HL-60/S4 (cell line): Measurements from ENCODE around the gene EPS8L1.

Experiments
- in situ Hi-C: fragments of 300-500 bp; cut with MboI; formaldehyde crosslinking; loops from 2 replicates; pipeline ENCODE4 v1.14.3; 2022; ENCODE audit warnings: low sequenced_read_pairs

The EPS8L1 gene

DNA sequence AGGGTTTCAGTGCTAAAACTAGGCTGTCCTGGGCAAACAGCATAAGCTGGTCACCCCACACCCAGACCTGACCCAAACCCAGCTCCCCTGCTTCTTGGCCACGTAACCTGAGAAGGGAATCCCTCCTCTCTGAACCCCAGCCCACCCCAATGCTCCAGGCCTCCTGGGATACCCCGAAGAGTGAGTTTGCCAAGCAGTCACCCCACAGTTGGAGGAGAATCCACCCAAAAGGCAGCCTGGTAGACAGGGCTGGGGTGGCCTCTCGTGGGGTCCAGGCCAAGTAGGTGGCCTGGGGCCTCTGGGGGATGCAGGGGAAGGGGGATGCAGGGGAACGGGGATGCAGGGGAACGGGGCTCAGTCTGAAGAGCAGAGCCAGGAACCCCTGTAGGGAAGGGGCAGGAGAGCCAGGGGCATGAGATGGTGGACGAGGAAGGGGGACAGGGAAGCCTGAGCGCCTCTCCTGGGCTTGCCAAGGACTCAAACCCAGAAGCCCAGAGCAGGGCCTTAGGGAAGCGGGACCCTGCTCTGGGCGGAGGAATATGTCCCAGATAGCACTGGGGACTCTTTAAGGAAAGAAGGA lies 39.0 kb downstream of the EPS8L1 start:
- in situ Hi-C loops: no loop called here

DNA sequence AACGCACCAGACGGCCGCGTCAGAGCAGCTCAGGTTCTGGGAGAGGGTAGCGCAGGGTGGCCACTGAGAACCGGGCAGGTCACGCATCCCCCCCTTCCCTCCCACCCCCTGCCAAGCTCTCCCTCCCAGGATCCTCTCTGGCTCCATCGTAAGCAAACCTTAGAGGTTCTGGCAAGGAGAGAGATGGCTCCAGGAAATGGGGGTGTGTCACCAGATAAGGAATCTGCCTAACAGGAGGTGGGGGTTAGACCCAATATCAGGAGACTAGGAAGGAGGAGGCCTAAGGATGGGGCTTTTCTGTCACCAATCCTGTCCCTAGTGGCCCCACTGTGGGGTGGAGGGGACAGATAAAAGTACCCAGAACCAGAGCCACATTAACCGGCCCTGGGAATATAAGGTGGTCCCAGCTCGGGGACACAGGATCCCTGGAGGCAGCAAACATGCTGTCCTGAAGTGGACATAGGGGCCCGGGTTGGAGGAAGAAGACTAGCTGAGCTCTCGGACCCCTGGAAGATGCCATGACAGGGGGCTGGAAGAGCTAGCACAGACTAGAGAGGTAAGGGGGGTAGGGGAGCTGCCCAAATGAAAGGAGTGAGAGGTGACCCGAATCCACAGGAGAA lies 39.9 kb downstream of the EPS8L1 start:
- in situ Hi-C loops: no loop called here

DNA sequence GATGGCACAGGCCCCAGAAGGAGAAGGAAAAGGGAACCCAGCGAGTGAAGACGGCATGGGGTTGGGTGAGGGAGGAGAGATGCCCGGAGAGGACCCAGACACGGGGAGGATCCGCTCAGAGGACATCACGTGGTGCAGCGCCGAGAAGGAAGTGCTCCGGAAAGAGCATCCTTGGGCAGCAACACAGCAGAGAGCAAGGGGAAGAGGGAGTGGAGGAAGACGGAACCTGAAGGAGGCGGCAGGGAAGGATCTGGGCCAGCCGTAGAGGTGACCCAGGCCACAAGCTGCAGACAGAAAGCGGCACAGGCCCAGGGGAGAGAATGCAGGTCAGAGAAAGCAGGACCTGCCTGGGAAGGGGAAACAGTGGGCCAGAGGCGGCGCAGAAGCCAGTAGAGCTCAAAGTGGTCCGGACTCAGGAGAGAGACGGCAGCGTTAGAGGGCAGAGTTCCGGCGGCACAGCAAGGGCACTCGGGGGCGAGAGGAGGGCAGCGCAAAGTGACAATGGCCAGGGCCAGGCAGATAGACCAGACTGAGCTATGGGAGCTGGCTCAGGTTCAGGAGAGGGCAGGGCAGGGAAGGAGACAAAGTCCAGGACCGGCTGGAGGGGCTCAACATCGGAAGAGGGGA lies 40.7 kb downstream of the EPS8L1 start:
- in situ Hi-C loops: no loop called here

DNA sequence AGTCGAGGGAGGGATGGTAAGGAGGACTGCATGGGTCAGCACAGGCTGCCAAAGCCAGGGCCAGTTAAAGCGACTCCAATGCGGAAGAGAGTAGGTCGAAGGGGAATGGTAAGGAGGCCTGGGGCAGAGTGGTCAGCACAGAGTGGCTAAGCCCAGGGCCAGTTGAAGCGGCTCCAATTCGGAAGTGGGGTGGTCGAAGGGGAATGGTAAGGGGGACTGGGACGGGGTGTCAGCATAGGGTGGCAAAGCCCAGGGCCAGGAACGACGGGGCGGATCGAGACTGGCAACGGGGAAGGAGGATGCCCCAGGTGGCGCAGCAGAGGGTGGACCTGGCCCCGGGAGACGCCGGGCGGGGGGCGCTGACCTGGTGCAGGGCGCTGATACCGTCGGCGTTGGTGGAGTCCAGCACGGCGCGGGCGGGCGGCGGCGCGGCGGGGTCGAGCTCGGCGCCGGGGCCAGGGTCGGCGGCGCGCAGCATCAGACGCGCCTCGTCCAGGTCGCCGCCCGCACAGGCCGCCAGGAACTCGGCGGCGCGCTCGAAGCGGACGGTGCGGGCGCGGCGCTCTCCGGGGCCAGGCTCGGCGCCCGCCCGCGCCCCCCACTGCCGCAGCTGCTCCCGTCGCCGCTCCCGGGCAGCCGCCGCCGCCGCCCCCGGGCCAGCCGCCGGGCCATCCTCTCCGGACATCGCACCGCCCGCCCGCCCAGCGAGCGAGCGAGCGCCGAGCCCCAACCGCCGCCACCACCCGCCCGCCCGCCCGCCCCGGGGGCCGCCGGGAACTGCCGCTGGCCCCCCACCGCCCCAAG lies 41.4 kb downstream of the EPS8L1 start, which contains the start of gene PPP1R12C:
Gene PPP1R12C, minus strand, starts transcription at position 779 of the 804 bp plus-strand sequence. Its CDS starts 94 bp downstream, at position 685.
- in situ Hi-C loops: no loop called here

DNA sequence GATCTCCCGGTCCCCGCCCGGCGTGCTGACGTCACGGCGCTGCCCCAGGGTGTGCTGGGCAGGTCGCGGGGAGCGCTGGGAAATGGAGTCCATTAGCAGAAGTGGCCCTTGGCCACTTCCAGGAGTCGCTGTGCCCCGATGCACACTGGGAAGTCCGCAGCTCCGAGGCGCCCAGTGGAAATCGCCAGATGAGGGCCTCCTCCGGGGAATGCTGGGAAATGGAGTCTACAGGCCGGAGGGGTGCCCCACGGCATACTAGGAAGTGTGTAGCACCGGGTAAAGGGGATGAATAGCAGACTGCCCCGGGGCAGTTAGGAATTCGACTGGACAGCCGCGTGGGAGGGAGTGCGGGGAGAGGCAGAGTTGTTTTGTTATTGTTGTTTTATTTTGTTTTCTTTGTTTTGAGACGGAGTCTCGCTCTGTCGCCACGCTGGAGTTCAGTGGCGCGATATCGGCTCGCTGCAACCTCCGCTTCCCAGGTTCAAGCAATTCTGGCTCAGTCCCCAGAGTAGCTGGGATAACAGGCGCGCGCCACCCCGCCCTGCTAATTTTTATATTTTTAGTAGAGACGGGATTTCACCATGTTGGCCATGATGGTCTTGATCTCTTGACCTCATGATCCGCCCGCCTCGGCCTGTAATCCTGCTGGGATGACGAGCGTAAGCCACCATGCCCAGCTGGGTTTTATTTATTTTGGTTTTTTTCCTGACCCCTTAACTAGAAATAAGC lies 42.2 kb downstream of the EPS8L1 start:
- in situ Hi-C loops: no loop called here

DNA sequence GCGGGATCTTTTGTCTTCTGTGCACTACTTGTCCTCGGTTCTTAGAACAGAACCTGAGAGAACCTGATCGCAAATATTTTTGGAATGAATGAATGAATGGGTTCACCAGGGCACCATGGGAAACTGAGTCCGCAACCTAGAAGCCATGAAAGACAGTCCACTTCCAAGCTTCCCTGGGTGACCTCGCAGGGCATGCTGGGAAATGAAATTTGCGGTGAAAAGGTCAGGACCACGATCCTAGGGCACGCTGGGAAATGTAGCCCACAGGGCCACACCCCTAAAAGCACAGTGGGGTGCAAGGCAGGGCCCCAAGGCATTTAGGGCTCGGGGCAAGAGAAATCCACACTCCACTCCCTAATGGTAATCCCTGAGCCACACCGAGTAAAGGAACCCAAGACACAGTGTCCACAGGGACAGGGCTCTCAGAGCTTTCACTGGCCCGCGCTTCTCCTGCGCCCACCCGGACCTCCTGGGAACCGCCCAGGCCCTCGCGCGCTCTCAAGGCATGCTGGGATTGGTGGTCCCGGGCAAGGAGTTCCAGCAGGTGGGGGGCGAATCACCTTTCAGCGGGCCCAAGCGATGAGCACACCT lies 42.8 kb downstream of the EPS8L1 start:
- in situ Hi-C loops: no loop called here

DNA sequence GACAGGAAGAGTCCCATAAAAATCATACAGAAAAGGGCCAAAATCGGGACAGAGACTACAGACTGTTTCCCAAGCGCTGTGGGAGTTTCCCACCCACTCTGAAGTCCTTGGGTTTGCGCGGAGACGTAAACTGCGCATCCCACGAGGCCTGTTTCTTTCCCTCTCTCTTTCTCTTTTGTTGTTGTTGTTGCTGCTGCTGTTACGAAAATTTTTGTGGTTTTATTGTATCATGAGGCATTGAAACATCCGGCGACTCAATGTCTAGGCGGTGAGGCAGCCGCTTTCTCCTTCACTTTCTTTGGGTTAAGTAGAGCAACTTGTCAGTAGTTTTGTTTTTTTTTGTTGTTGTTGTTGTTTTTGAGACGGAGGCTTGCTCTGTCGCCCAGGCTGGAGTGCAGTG lies 43.4 kb downstream of the EPS8L1 start:
- in situ Hi-C loops: no loop called here

DNA sequence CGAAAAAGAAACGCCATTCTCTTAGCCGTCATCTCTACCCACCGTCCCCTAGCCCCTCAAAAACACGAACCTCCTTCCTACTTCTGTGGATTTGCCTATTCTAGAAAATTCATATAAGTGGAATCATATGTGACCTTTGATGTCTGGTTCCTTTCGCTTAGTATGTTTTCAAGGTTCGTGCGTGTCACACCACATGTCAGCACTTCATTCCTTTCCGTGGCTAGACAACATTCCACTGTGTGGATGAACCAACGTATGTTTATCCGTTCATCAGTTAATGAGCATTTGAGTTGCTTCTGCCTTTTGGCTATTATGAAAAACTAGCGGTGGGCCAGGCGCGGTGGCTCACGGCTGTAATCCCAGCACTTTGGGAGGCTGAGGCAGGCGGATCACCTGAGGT lies 55.8 kb downstream of the EPS8L1 start:
- in situ Hi-C loops: loop anchor here (10.0 kb wide), 1 partner anchor 373 kb away; no protein-coding TSS in a partner anchor

DNA sequence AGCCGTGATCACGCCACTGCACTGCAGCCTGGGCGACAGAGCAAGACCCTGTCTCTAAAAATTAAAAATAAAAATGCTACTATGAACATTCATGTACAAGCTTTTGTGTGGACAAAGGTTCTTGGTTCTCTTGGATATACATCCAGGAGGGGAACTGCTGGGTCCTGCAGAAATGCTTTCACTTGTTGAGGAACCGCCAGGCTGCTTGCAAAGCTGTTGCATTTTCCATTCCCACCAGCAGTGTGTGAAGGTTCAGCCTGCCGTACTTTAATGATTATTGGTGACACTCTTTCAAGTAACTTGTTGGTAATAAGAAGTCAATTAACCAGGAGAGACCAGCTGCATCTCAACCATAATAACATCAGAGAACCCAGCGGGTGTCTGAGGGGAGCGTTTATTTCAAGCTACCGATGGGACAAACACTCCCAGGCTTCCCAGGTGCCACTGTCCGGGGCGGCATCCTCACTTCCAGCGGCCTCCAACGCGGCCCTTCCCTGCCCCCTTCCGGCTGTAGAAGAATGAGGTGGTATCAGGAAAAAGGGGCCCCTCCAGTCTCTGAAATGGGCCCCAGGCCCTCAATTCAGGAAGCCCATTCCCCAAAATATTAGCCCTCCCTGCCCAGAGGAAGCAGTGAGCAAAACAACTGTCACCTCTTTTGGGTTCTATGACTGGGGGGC lies 56.9 kb downstream of the EPS8L1 start:
- in situ Hi-C loops: loop anchor here (10.0 kb wide), 1 partner anchor 372 kb away; no protein-coding TSS in a partner anchor

DNA sequence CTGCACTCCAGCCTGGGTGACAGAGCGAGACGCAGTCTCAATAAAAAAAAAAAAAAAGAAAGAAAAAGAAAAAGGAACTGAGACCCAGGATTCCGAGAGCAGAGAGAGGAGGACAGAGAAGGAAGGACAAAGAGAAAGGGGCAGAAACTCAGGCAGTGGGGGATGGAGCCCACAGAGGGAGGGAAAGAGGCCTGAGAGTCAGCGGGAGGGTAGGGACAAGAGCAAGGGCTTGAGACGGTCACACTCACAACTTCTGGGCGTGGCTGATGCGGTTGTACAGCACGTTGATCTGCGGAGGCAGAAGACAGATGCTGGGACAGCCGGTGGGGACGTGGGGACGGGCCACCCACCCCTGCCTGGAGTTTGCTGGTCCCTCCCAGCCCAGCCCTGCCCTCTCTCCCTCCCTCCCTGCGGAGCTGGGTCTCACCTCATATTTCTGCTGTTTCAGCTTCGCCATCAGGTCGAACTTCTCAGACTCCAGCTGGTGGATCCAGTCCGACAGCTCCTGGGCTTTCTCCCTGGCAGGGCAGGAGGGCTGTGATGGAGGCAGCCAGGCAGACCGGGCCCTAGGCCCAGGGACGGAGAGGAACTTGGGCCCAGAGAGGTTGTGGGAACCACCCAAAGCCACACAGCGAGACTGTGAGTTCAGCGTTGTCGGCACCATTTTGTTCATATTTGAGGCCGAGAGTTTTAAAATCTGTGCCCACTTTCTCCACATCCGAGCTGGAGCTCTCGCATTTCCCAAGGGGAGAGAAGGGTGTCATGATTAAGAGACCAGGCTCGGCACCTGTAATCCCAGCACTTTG lies 58.2 kb downstream of the EPS8L1 start:
- in situ Hi-C loops: loop anchor here (10.0 kb wide), 1 partner anchor 371 kb away; no protein-coding TSS in a partner anchor

DNA sequence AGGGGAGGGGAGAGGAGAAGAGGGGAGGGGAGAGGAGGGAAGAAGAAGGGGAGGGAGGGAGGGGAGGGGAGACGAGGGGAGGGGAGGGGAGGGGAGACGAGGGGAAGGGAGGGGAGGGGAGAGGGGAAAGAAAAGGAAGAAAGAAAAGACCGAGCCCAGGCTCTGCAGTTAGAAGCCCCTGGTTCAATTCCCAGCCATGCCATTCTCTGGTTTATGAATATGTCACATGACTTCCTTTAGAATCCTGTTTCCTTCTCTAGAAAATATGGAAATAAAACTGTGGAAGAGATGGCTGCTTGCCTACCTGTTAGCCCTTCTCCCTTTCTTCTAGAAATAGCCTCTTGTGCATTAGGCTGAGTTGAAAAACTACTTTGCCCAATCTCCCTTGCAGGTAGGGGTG lies 59.1 kb downstream of the EPS8L1 start:
- in situ Hi-C loops: loop anchor here (10.0 kb wide), 1 partner anchor 370 kb away; no protein-coding TSS in a partner anchor

DNA sequence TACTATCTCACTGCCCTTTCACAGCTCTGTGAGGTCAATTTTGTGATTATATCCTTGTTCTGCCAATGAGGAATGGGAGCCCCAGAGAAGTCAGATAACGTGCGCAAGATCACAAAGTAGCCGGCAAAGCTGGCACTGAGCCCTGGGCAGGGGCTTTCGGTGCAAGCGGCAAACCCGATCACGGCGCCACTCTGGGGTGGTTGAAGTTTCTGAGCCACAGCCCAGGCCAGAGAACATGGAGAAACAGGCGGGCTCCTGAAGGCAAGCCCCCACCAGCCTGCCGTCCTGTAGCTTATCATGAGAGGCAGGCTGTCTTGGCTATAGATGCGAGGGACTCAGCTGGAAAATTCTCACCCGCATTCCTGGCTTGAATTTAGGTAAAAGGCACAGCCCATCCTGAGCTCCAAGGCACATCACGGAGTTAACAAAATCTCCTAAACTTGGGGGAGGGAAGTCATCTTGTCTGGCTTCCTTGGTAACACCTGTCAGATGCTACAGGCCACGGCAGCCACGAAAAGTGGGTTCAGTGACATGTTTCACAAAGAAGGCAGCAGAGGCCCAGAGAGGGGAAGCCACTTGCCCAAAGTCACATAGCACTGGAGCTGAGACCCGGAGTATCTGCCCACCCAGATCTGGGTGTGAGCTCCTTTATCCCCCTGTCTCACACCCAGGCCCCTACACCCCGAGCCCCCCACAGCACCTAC lies 60.9 kb downstream of the EPS8L1 start:
- in situ Hi-C loops: loop anchor here (10.0 kb wide), 1 partner anchor 368 kb away; no protein-coding TSS in a partner anchor
